Neural progenitor cell (in vitro differentiated cells): ENCODE measurements around the gene ZNF512B.

Experiments
- CTCF ChIP-seq: fragments of 200-600 bp; sonication (generic); IDR thresholded peaks from 2 replicates; pipeline ENCODE4 v1.5.1; 2017; ENCODE audit warnings: antibody characterized with exemption, mild to moderate bottlenecking
- EZH2 ChIP-seq: fragments of 200-600 bp; sonication (generic); IDR thresholded peaks from 2 replicates; pipeline ENCODE4 v1.6.1; 2017; ENCODE audit warnings: antibody characterized with exemption, mild to moderate bottlenecking, moderate library complexity
- EZH2phosphoT487 ChIP-seq: fragments of 200-600 bp; sonication (generic); IDR thresholded peaks from 2 replicates; pipeline ENCODE4 v1.6.1; 2017; ENCODE audit warnings: antibody characterized with exemption

GRCh38 chr20:63953764-63954429 lies 15.8 kb downstream of the ZNF512B start:
- no peak for TF ChIP-seq CTCF
- no peak for TF ChIP-seq EZH2
- no peak for TF ChIP-seq EZH2phosphoT487
